Ovary (tissue), 9 donors: Measurements from ENCODE around the gene ARHGAP18. TPM values are rescaled to one million over a fixed set of nuclear protein-coding genes. Genes with fewer than 3 reads are reported as not detected.

Source experiments
- DNase-seq, 5 donors: peaks; one replicate each; pipeline ENCODE4 v3.0.0-alpha.2; 2019 to 2020
- H3K27ac ChIP-seq, 2 donors: fragments of 200-600 bp; one replicate each; pipeline versions ENCODE4 v1.5.1 to v1.8.0; 2019 to 2022
- H3K27me3 ChIP-seq: fragments of 200-600 bp; one replicate; pipeline ENCODE4 v1.8.0; 2022
- H3K36me3 ChIP-seq: fragments of 200-600 bp; sonication (generic); one replicate; pipeline ENCODE4 v1.5.1; 2019
- H3K4me1 ChIP-seq: one replicate; pipeline ENCODE4 v1.8.1; 2013; ENCODE audit warnings: mild to moderate bottlenecking, moderate library complexity; ENCODE audit not compliant: insufficient read depth
- H3K4me3 ChIP-seq: fragments of 200-600 bp; sonication (generic); one replicate; pipeline ENCODE4 v1.5.1; 2017
- H3K9me3 ChIP-seq, 2 donors: fragments of 200-600 bp in 1 of 2; sonication (generic) in 1 of 2; one replicate each; pipeline versions ENCODE4 v1.5.1 to v1.8.1; 2013 to 2019; ENCODE audit warnings: mild to moderate bottlenecking in 1 of 2, moderate library complexity in 1 of 2
- CTCF ChIP-seq, 3 donors: fragments of 450-650 bp in 2 of 3; fragments of 200-600 bp in 1 of 3; IDR thresholded peaks; one replicate each; pipeline versions ENCODE4 v1.5.1 to v1.8.0; 2016 to 2022; ENCODE audit warnings: antibody characterized with exemption in 3 of 3, mild to moderate bottlenecking in 1 of 3
- EP300 ChIP-seq: sonication (generic); formaldehyde crosslinking; IDR thresholded peaks from one replicate; pipeline ENCODE4 v1.6.1; 2017; ENCODE audit warnings: antibody characterized with exemption
- POLR2A ChIP-seq: fragments of 450-650 bp; IDR thresholded peaks from one replicate; pipeline ENCODE4 v1.6.1; 2017; ENCODE audit warnings: antibody characterized with exemption, mild to moderate bottlenecking, moderate library complexity
- WGBS, 3 donors: extraction: QIAGEN DNeasy Blood & Tissue Kit in 1 of 3; methylation state at CpG; one replicate each; pipeline versions ENCODE4 v1.1.5 to v1.1.7; 2013 to 2017; 5-methylcytosine and 5-hydroxymethylcytosine counted together
- intact Hi-C, 4 donors: fragments of 100-400 bp; cut with DNase I; formaldehyde crosslinking; loops; one replicate each; pipeline versions ENCODE4 v1.11.0 to v1.15.1; 2022 to 2023
- polyA plus RNA-seq, 2 donors: library from polyadenylated mRNA; stranded (reverse); fragments of 200-250 nt in 1 of 2; fragments of 350-450 nt in 1 of 2; fragmentation: Illumina TruSeq in 1 of 2; extraction: RNeasy Lipid Tissue Mini Kit (QIAGEN cat#74804) in 1 of 2; gene quantifications; one replicate each; pipeline ENCODE4 v1.2.3, GENCODE V29; 2013 to 2014
- total RNA-seq, 7 donors: library from RNA; depleted of rRNA in 2 of 7; stranded (reverse); fragments of >200 nt in 2 of 7; fragmentation: NEBNext Ultra II Directional in 3 of 7; extraction: Animal tissue kit (Norgen Biotek cat#: 25700) in 3 of 7; gene quantifications; one replicate each; pipeline versions ENCODE4 v1.1.0 to v1.2.4, GENCODE V29; 2016 to 2023
- donor health status: DM: no; HTN: no; CAD: no; lungs with moderate emphysema.
- donor health status: DM: no; HTN: no; CAD: no.
- donor health status: Bipolar disorder and iron deficiency.
- donor health status: DM: yes; HTN: yes; CAD: no.
- donor health status: DM: no; HTN: no; CAD: no.
- donor health status: DM: yes; HTN: yes; CAD: no.

Gene ARHGAP18
- total and polyA plus RNA-seq, 9 donors: 4.4 to 35.3 (median 9.6) TPM

DNA sequence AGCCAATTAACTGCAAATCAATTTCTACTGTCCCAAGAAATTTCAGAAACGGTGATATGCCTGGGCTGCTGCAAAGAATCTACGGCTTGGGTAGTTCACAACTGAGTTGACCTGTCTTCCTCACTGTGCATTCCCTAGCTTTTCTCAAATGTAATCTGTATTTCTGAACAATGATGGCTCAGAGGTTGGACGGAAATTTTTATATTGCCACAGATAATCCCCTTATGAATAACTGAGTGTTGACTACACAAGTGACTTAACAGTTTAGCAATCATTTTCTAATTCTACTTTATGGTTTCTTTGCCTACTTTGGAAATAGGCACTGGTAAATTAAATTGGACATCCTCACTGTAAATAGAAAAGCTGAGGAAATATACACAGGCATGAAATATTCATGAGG, 94.5 kb downstream of the ARHGAP18 start:
- Histone ChIP-seq H3K27ac (no peak overlapping the region), H3K4me1 (no peaks in the 10 kb centered on the region), H3K36me3 (no peaks in the 10 kb centered on the region), H3K27me3 (no peaks in the 10 kb centered on the region), H3K9me3 (no peaks in the 10 kb centered on the region), H3K4me3 (no peak overlapping the region)
- DNase-seq: no peak
- WGBS, 3 donors: 90 to 97% (median 96%) methylated on average over 3 of the region's 3 CpGs
- intact Hi-C loops: loop anchor here in 1 of 4 donors (10.0 kb wide), 1 partner anchor 109 kb away; no protein-coding TSS in a partner anchor
- TF ChIP-seq CTCF (IDR thresholded peaks at IDR 0.05) (no peak), POLR2A (no peak), EP300 (no peak)

DNA sequence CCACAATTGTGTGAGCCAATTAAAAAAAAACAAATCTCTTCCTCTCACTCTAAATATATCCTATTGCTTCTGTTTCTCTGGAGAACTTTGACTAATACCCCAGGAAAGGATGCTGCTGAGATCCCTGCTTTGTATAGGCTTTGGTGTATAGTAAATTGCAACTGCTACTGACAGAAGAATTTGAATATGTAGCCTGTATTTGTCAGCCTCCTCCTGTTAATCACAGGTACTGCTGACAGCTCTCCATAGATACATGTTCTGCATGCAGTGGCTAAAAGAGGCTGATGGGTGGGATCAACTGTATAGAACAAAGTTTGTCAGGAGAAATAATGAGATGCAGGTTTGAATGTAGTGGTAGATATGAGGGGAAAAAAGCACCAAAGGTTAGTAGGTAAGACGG, 95.0 kb downstream of the ARHGAP18 start:
- no peak for DNase-seq
- 51 to 98% (median 92%) methylated on average over 1 of the region's 1 CpG for whole genome bisulfite sequencing, 3 donors
- H3K27ac ChIP-seq: no peak overlapping the region

GRCh38 chr6:129614464-129614863, 95.5 kb downstream of the ARHGAP18 start:
- WGBS, 3 donors: 87 to 98% (median 97%) methylated on average over 3 of the region's 3 CpGs
- no peak for DNase-seq
- TF ChIP-seq CTCF (IDR thresholded peaks at IDR 0.05): no peak
- no peak for TF ChIP-seq EP300
- no peak for TF ChIP-seq POLR2A
- Histone ChIP-seq H3K27ac (no peak overlapping the region), H3K9me3 (no peaks in the 10 kb centered on the region), H3K27me3 (no peaks in the 10 kb centered on the region), H3K4me3 (no peak overlapping the region), H3K36me3 (no peaks in the 10 kb centered on the region), H3K4me1 (no peaks in the 10 kb centered on the region)
- intact Hi-C loops: loop anchor here in 1 of 4 donors (10.0 kb wide), 1 partner anchor 110 kb away; no protein-coding TSS in a partner anchor

More for the DNA sequence above, 95.0 kb downstream of the ARHGAP18 start:
- Histone ChIP-seq H3K27me3 (no peaks in the 10 kb centered on the region), H3K36me3 (no peaks in the 10 kb centered on the region), H3K4me1 (no peaks in the 10 kb centered on the region), H3K4me3 (no peak overlapping the region), H3K9me3 (no peaks in the 10 kb centered on the region)
- TF ChIP-seq CTCF (IDR thresholded peaks at IDR 0.05): no peak
- no peak for TF ChIP-seq POLR2A
- TF ChIP-seq EP300: no peak
- intact Hi-C loops: loop anchor here in 1 of 4 donors (10.0 kb wide), 1 partner anchor 110 kb away; no protein-coding TSS in a partner anchor

DNA sequence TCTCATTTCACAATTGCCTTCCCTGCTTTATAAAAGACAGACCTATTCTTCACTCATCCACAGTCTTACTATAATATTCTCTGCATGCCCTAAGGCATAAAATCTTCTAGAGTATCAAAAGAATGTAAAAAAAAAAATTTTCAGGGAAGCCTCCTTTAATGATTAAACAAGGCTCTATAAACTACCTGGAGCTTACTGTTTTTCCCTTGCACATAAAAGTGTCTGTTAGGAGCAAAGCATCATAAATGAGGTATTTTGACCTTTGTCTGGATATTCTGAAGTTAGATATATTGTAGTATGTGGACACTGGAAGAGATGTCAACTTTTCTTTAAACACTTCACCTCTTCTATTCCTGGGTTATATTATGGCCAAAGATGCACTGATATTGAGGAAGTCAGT, 97.5 kb downstream of the ARHGAP18 start:
- no peak for DNase-seq
- TF ChIP-seq POLR2A (no peak), EP300 (no peak), CTCF (IDR thresholded peaks at IDR 0.05) (no peak)

More for the DNA sequence above, 97.5 kb downstream of the ARHGAP18 start:
- Histone ChIP-seq H3K27ac (no peak overlapping the region), H3K27me3 (no peaks in the 10 kb centered on the region), H3K9me3 (no peaks in the 10 kb centered on the region), H3K4me3 (no peak overlapping the region), H3K4me1 (no peaks in the 10 kb centered on the region), H3K36me3 (no peaks in the 10 kb centered on the region)
- intact Hi-C loops: loop anchor here in 1 of 4 donors (10.0 kb wide), 1 partner anchor 112 kb away; no protein-coding TSS in a partner anchor
